Urinary bladder (tissue), 4 donors: ENCODE results near the gene GLIPR2. TPM values are rescaled to one million over a fixed set of nuclear protein-coding genes. Genes with fewer than 3 reads are reported as not detected.
"Not testable (repeated sequence)": the region's sequence is repeated elsewhere in the genome, so short reads cannot be mapped to it uniquely, and the experiment has no call there.

Experiments
- DNase-seq: peaks from one replicate; pipeline ENCODE4 v3.0.0-alpha.2; 2015; ENCODE audit errors: extremely low spot score
- H3K27ac ChIP-seq: one replicate; pipeline ENCODE4 v1.5.1; 2013; ENCODE audit warnings: low read depth, mild to moderate bottlenecking, moderate library complexity
- H3K36me3 ChIP-seq: one replicate; pipeline ENCODE4 v1.6.1; 2013; ENCODE audit warnings: mild to moderate bottlenecking, moderate library complexity; ENCODE audit not compliant: insufficient read depth
- H3K4me1 ChIP-seq: one replicate; pipeline ENCODE4 v1.6.1; 2013; ENCODE audit warnings: mild to moderate bottlenecking, moderate library complexity; ENCODE audit not compliant: insufficient read depth
- H3K4me3 ChIP-seq: one replicate; pipeline ENCODE4 v1.5.1; 2013; ENCODE audit warnings: low read depth, low read length
- WGBS: extraction: QIAGEN DNeasy Blood & Tissue Kit; methylation state at CpG from one replicate; pipeline ENCODE4 v1.1.7; 2013; 5-methylcytosine and 5-hydroxymethylcytosine counted together
- polyA plus RNA-seq: library from polyadenylated mRNA; stranded (reverse); fragments of 200-250 nt; gene quantifications from one replicate; pipeline ENCODE4 v1.2.3, GENCODE V29; 2013
- total RNA-seq: library from RNA; depleted of rRNA; stranded (reverse); fragments of >200 nt; gene quantifications from one replicate; pipeline ENCODE4 v1.2.3, GENCODE V29; 2014
- donor health status: healthy with polysubstance abuse.
- donor health status: healthy.

The GLIPR2 gene
- total and polyA plus RNA-seq, 2 donors, result 54.9 to 74.7 TPM

GRCh38 chr9:36154331-36154952 lies 17.9 kb downstream of the GLIPR2 start:
- Histone ChIP-seq H3K4me3 (no peak overlapping the region), H3K36me3 (no peaks in the 10 kb centered on the region), H3K4me1 (no peaks in the 10 kb centered on the region), H3K27ac (peak overlapping the region; percentile 52)
- DNase-seq, result peak; percentile 51
- WGBS, result 17% methylated on average over 11 of the region's 11 CpGs

- WGBS, result 90% methylated on average over 6 of the region's 6 CpGs
- DNase-seq, result no peak
- no peak overlapping the region for H3K4me3 ChIP-seq
- H3K27ac ChIP-seq, result no peak overlapping the region
- H3K36me3 ChIP-seq, result no peaks in the 10 kb centered on the region
- H3K4me1 ChIP-seq, result no peaks in the 10 kb centered on the region
Observed at GRCh38 chr9:36156116-36156515, 19.6 kb downstream of the GLIPR2 start.

- Histone ChIP-seq H3K27ac (no peak overlapping the region), H3K36me3 (no peaks in the 10 kb centered on the region), H3K4me1 (no peaks in the 10 kb centered on the region), H3K4me3 (no peak overlapping the region)
- DNase-seq, result no peak
- WGBS, result 61% methylated on average over 2 of the region's 2 CpGs
Observed at GRCh38 chr9:36158122-36158521, 21.6 kb downstream of the GLIPR2 start.

GRCh38 chr9:36158917-36159316 lies 22.4 kb downstream of the GLIPR2 start:
- Histone ChIP-seq H3K4me1 (no peaks in the 10 kb centered on the region), H3K27ac (no peak overlapping the region), H3K36me3 (no peaks in the 10 kb centered on the region), H3K4me3 (no peak overlapping the region)
- no peak for DNase-seq
- whole genome bisulfite sequencing, result 48% methylated on average over 7 of the region's 7 CpGs

GRCh38 chr9:36159509-36159908 lies 23.0 kb downstream of the GLIPR2 start:
- H3K27ac ChIP-seq, H3K4me3 ChIP-seq, H3K4me1 ChIP-seq, DNase-seq, H3K36me3 ChIP-seq: not testable (repeated sequence)
- 93% methylated on average over 4 of the region's 4 CpGs for WGBS

- 95% methylated on average over 11 of the region's 11 CpGs for WGBS
- H3K4me1 ChIP-seq, H3K36me3 ChIP-seq, H3K4me3 ChIP-seq, DNase-seq, H3K27ac ChIP-seq: not testable (repeated sequence)
Observed at GRCh38 chr9:36160126-36160525, 23.6 kb downstream of the GLIPR2 start.

- H3K27ac ChIP-seq, result no peak overlapping the region
- no peaks in the 10 kb centered on the region for H3K4me1 ChIP-seq
- H3K4me3 ChIP-seq, result no peak overlapping the region
- WGBS, result 85% methylated on average over 2 of the region's 2 CpGs
- DNase-seq, result no peak
- no peaks in the 10 kb centered on the region for H3K36me3 ChIP-seq
Observed at GRCh38 chr9:36161187-36161586, 24.7 kb downstream of the GLIPR2 start.

- no peak overlapping the region for H3K4me3 ChIP-seq
- 85% methylated on average over 17 of the region's 17 CpGs for WGBS
- H3K4me1 ChIP-seq, result no peaks in the 10 kb centered on the region
- DNase-seq, result no peak
- no peak overlapping the region for H3K27ac ChIP-seq
- no peaks in the 10 kb centered on the region for H3K36me3 ChIP-seq
Observed at GRCh38 chr9:36162211-36162738, 25.7 kb downstream of the GLIPR2 start.

- Histone ChIP-seq H3K4me1 (no peaks in the 10 kb centered on the region), H3K27ac (peak overlapping the region; percentile 40), H3K36me3 (no peaks in the 10 kb centered on the region), H3K4me3 (no peak overlapping the region)
- DNase-seq, result peak; percentile 77
- WGBS, result 13% methylated on average over 9 of the region's 9 CpGs
Observed at GRCh38 chr9:36163049-36163785, 26.7 kb downstream of the GLIPR2 start.

- no peaks in the 10 kb centered on the region for H3K4me1 ChIP-seq
Observed at GRCh38 chr9:36163786-36164170, 27.2 kb downstream of the GLIPR2 start.

GRCh38 chr9:36164372-36164771 lies 27.8 kb downstream of the GLIPR2 start:
- 69% methylated on average over 6 of the region's 6 CpGs for WGBS
- no peaks in the 10 kb centered on the region for H3K4me1 ChIP-seq
- no peak overlapping the region for H3K4me3 ChIP-seq
- H3K27ac ChIP-seq, result no peak overlapping the region
- no peaks in the 10 kb centered on the region for H3K36me3 ChIP-seq
- no peak for DNase-seq

More at GRCh38 chr9:36163786-36164170, 27.2 kb downstream of the GLIPR2 start:
- Histone ChIP-seq H3K4me3 (no peak overlapping the region), H3K27ac (peak overlapping the region; percentile 40), H3K36me3 (no peaks in the 10 kb centered on the region)
- DNase-seq, result no peak
- WGBS, result 36% methylated on average over 4 of the region's 4 CpGs

GRCh38 chr9:36164989-36165388 lies 28.5 kb downstream of the GLIPR2 start:
- 70% methylated on average over 3 of the region's 3 CpGs for WGBS
- Histone ChIP-seq H3K4me1 (no peaks in the 10 kb centered on the region), H3K36me3 (no peaks in the 10 kb centered on the region), H3K4me3 (no peak overlapping the region), H3K27ac (no peak overlapping the region)
- no peak for DNase-seq

- Histone ChIP-seq H3K36me3 (no peaks in the 10 kb centered on the region), H3K27ac (no peak overlapping the region), H3K4me1 (no peaks in the 10 kb centered on the region), H3K4me3 (peak overlapping the region; percentile 47)
- DNase-seq, result no peak
- WGBS, result 20% methylated on average over 12 of the region's 12 CpGs
Observed at GRCh38 chr9:36165826-36166167, 29.3 kb downstream of the GLIPR2 start.

GRCh38 chr9:36166168-36166927 lies 29.8 kb downstream of the GLIPR2 start:
- 2% methylated on average over 58 of the region's 58 CpGs for WGBS
- no peaks in the 10 kb centered on the region for H3K4me1 ChIP-seq
- H3K4me3 ChIP-seq, result peak overlapping the region; percentile 47
- H3K36me3 ChIP-seq, result no peaks in the 10 kb centered on the region
- no peak for DNase-seq
- H3K27ac ChIP-seq, result no peak overlapping the region
